GM18873 (cell line): ENCODE measurements around the gene DIS3L2.

Source experiments
- ATAC-seq: cut with Tn5 transposase; IDR thresholded peaks from one replicate; pipeline ENCODE4 v1.9.1; 2021; ENCODE audit warnings: mild to moderate bottlenecking, moderate library complexity, moderate number of reproducible peaks; ENCODE audit not compliant: unreplicated experiment, low FRiP score

The DIS3L2 gene

DNA sequence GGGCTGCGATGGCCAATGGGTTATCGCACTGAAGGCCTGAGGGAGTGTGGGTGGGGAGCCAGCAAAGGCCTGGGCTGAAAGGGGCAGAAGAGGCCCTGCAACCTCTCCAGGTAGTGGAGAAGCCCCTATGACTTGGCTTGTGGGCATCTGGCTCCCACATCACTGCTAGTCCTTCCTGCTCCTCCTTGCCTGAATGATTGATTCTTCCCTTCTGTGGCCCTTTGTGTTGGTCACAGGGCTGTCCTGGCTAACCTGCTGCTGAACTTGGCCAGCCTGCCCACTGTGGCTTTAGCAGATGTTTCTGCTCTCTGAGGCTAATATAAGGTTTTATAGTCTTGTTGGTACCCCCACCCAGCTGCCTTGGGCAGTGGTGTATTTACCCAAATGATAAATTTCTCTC lies 280.8 kb downstream of the DIS3L2 start:
- no peak for ATAC-seq

DNA sequence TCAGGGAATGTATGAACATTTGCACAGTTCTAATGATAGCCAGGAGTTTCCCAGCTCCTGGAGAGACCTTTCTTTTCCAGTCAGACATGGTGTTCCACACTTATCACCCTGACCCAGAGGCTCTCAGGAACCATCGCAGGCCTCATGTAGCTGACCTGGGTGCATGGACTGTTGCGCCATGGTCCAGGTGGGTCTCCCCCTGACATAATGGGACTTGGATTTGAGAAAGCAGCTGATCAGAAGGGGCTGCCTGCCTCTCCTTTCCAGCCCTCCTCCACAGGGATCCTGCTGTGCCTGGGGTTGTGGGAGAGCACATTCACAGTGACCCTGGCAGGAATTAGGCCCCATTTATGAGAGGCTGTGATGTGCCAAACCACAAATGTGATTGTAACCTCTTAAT lies 283.6 kb downstream of the DIS3L2 start:
- no peak for ATAC-seq

DNA sequence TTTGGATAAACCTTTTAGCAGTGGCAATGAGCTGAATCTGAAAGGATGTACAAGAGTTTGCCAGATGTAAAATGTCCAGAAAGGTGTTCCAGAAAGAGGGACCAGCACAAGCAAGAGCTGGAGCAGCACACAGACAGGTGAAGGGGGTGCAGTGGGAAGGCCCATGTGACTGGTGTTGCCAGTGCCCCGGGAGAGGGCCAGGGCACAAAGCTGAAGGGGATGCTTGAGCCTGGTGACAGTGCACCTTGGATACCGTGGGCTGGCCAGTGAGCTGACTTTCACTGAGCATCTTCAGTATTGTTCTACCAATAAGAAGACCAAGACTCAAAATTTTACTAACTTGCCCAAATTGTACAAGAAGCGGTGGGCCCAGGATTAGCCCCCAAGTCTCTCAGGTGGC lies 284.7 kb downstream of the DIS3L2 start:
- no peak for ATAC-seq

DNA sequence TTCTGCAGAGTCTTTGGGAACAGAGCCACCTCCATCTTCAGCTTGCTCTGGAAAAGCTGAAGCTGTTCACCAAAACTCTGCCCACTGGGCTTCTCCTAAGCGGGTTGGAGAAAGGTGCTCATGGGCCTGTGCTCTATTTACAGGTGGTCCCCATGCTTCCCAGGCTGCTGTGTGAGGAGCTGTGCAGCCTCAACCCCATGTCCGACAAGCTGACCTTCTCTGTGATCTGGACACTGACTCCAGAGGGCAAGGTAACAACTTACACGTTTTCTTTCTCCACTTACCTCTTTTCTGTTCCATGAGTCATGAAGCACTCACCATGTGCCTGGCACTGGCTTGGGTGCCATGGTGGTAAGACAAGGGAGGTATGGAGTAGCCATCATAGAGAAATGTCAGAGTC lies 287.6 kb downstream of the DIS3L2 start:
- no peak for ATAC-seq

DNA sequence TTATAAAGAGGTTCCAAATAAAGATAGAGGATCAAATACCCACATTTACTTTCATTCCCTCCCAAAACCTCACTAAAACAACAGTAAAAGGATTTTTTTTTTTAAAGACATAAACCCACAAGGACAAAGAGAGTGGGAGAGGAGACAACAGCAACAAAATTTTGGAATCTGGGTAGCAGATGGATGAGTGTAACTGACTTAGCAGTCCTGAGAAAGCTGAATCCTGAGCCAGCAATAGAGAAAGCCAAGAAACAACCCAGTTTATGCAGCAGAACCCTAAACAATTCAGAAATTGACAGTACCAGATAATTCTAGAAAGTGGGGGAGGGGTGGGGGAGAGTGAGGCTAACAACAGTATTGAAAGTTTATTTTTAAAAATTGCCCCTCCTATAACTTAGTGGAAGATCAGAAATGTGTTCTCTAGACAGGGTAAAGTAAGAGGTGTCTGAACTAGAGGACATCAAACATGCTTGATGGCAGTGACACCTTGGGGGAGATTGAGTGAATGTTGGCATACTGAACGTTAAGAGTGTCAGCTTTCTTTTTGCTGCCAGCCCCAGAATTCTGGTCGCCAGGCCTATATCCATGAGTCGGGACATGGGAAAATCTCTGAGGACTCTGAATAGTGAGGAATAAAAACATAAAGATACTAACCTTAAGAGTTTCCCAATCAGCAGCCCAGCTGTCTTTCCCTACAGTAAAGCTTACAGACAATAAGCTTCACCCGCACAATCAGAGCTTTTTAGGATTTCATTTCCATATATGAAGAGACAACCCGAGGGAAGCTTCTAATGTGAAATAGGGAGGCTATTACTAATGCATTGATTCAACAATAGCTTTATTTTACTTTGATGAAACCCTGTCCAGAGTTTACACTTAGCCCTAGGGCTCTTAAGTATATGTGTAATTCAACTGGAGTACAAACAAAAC lies 289.0 kb downstream of the DIS3L2 start:
- ATAC-seq, result no peak

DNA sequence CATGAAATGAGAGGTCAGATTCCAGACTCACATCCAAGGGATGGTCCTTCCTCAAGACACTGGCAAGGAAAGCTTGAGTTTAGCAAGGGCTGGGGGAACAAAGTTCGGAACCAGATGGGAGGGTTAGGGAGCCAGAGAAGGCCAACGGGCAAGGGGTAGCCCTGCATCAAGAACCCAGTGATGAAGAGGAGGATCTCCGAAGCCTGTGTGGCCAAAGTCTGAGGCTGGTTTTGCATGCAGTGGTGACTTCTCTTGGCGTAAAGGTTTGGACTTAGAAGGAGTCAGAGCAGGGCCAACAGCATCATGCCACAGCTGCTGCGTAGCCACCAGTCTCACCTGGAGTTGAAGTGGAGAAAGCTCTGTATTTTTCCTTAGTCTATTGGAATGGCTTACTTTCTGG lies 293.5 kb downstream of the DIS3L2 start:
- no peak for ATAC-seq

DNA sequence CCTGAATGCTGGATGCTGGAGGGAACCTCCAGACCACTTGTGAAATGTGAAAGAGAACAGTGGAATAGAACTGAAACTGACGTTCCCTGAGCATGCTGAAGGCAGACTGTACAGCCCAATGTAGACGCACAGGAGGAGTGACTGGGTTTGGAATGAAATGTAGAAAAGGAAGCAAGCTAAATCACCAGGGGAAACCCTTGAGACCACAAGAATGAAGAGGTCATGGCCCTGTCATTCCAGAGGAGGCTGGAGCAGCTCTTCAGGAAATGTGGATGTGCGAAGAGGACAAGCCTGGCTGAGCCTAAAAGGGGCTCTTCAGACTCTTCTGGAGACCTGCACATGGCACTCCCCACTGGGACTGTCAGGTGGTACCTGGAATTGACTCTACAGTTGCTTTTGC lies 298.6 kb downstream of the DIS3L2 start:
- ATAC-seq, result no peak

DNA sequence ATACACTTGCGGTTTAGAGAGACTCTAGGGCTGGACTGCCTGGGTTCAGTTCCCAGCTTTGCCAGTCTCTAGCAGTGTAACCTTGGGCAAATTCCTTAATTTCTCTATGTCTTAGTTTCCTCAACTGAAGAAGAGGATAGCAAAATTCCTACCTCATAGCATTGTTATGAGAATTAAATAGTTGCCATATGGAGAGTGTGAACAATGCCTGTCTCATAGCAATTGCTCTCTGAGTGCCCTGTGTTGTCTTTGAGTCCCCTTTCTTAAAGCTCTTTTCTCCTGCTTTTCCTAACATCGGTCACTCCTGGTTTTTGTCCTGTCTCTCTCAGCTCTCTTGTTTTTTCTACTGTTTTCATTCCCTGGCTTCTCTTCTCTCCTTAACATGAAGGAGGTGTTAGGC lies 300.3 kb downstream of the DIS3L2 start:
- ATAC-seq, result no peak

DNA sequence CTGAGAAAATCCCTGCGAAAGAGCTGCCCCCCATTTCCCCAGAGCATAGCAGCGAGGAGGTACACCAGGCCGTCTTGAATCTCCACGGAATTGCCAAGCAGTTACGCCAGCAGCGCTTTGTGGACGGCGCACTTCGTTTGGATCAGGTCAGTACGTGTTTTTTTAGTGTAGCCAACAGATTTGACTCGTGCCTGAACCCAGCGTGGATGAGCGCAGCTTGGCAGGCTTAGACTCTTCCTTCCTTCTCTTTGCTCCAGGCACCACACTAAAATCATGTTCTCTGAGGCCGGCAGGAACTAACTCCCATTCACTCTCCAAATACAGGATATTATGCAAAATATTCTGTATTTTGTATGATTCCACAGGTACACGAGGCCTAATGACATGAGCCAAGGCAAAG lies 301.8 kb downstream of the DIS3L2 start:
- no peak for ATAC-seq

DNA sequence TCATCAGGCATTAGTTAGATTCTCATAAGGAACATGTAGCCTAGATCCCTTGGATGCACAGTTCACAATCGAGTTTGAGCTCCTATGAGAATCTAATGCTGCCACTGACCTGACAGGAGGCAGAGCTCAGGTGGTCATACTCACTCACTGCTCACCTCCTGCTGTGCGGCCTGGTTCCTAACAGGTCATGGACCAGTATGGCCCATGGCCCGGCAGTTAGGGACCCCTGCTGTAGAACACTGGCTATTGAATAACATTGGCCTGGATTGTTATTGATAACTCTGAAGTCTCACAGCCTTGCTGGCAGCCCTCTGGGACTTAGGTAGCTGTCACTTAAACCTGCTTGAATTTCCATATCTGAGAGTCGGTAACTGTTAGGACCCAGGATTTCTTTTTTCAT lies 302.6 kb downstream of the DIS3L2 start:
- ATAC-seq, result no peak

DNA sequence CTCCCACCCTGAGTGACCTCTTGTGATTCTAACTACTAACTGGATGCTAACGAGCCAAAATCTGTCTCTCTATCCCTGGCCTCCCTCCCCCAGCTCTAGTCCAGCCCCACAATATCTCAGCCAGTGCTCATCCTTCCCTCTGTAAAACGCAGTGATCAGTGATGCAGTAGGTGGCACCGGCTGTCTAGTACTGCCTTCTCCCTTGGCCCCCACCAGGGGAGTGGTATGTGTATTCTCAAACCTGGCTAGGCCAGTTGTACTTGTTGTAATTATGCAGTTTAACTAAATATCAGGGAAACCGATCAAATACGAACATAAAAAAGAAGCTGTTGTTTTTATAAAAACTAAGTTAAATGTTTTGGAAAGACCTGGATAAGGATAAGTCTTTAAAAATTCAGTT lies 303.8 kb downstream of the DIS3L2 start:
- ATAC-seq, result no peak

DNA sequence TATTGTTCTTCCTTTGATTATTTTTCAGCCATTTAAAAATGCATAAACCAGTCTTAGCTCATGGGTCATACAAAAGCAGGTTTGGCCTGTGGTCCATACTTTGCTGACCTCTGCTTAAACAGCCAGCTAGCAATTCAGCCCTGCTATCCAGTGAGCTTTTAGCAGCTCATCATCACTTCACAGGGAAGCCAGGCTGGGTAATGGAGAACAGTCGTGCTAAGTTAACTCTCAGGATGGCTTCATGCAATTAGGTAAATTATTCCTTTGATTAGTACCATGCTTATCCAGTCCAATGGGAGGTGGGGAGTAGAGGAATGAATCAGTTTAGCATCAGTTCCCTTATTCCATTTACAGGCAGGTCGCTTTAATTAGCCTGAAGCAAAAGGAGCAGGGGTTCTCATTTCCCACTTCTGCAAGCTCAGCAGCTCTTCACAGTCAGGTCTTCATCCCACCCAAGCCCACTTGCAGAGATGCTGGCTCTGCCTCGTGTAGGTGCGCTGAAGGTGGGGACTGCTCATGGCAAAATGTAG lies 307.2 kb downstream of the DIS3L2 start:
- ATAC-seq, result no peak

DNA sequence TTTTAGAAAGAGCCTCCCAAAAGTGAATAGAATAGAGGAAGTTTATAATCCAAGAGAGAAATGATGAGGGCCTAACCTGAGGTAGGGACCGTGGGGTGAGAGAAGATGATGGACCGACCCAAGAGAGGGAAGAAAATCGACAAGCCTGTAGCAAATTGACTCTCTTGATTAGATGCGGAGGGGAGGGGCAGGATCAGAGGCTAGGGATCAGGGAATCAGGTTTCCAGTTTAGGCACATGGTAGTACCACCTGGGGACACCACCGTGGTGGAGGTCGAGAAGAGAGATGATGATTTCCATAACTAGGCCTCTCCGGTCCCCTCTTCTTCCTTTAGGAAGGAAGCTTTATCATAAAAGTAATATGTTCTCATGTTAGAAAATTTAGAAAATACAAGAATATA lies 308.4 kb downstream of the DIS3L2 start:
- ATAC-seq, result no peak

DNA sequence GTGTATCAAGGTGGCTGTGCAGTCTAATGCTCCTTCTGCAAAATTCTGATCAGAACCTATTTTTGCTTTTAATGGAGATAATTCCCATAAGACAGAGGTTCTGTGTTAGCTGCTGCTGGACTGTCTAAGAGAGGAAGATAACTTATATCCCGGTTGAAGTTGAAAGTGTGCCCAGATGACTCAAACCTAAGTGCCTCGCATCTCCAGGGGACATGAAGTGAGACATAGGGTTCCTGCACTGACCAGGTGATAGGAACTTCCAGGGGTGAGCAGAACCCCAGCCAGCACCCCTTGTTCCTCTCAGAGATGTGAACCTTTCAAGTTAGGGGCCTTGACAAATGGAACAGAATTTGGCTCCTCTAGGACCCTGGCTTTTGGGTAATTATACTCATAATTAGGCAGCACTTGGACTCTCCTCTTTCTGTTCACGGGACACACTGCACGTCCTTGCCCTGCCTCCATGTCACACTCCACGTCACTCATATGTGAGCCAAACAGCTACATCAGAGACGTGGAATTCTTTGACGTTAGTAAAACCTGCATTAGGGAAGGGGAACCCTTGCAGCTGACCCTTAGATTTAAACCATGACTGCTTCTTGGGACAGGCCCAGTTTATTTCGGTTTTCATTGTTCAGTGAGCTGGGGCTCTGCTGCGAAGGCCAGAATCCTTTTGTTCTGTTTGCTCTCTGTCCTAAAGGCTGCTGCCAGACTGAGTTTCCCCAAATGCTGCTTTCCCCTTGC lies 312.6 kb downstream of the DIS3L2 start:
- ATAC-seq, result no peak

DNA sequence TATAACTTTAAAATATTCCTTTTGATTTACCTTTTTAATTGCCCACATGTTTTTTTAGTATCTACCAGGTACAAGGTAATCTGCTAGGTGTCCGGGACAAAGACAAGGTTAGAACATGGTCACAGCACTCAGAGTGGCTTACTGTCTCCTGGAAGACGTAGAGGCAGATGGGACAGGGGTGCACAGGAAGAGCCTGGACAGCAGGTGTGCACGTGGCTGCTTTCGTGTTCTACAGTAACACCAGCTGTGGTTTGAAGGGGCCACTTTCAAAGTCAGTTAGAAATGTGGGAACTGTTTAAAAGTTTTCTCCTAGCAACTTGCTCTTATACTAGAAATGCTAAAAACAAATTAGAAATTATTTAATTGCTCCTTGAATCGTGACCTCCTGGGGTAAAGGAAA lies 314.2 kb downstream of the DIS3L2 start:
- ATAC-seq, result no peak

DNA sequence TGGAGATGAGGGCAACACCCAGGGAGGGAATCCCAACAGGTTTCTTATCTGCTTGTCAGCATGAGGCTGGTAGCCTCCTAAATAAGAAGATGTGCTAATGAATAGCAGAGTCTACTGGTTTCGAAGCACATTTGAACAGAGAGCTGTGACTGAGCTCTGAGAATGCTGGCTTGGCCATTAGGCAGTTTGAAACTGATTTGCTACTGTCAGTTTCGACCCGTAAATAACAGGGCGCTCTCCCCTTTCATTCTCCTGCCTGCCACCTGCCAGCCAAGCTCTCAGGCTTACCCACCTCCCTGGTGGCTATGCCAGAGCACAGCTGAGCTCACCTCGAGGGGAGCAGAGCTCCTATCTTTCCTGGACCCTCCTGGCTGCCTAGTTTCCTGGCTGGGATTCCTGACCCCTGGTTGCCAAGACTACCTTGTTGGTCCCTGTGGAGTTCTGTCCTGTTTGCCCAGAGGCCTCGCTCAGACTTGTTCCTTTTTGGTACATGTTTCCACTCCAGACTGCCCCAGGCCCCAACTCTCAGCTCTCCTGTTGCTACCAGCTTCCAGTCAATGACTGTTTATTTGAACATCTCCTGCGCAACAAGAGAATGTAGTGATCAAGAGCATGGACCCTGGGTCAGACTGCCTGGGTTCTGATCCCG lies 314.7 kb downstream of the DIS3L2 start:
- no peak for ATAC-seq

DNA sequence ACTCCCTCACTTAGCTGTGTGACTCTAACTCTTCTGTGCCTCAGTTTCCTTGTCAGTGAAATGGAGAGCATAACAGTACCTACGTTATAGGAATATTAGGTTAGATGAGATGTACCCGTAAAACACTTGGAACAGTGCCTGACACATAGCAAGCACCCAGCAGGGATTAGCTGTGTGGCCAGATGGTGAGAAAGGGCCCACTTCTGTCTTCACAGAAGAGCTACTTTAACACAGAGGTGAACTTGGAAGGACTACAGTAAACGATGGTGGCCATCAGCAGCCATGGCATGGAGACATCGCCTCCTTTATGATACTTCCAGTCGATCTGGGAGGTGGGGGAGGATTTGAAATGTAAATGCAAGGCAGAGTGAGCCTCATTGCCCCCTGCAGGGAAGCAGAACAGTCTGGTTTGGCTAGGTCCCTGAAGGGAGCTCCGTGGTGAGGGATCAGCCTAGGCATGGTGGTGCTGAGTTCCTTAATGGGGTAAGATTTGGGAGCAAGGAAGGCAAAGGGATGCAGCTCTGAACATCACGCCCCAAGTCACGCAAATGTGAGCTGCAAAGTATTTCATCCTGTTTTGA lies 315.3 kb downstream of the DIS3L2 start:
- no peak for ATAC-seq

DNA sequence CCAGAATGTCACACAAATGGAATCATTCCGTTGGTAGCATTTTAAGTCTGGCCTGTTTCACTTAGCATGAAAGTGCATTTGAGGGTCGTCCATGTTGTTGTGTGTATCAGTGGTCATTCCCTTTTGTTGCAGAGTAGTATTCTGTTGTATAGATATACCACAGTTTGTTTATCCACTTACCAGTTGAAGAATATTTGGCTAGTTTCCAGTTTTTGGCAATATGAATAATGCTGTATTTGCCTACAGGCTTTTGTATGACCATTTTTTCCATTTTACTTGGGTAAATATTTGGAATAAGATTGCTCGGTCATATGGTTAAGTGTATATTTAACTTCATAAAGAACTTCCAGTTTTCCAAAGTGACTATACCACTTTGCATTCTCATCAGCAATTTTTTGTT lies 317.0 kb downstream of the DIS3L2 start:
- ATAC-seq, result no peak

DNA sequence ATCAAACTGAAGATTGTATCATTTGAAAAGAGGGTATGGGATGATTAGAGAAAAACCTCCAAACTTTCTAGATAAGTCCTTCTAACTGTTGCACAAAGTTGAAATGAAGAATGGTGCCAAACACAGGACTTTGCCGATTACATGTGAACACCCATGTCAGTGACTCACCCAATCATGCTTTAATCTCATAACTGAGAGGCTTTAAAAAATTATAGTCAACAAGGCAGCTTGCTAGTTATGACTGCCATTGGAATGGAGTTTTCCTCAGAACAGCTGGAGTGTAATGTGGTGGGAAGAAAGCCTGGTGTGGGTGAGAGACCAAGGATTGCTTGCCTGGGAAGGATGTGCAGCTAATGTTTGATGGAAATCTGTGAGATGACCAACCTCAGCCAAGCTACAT lies 318.8 kb downstream of the DIS3L2 start:
- no peak for ATAC-seq

DNA sequence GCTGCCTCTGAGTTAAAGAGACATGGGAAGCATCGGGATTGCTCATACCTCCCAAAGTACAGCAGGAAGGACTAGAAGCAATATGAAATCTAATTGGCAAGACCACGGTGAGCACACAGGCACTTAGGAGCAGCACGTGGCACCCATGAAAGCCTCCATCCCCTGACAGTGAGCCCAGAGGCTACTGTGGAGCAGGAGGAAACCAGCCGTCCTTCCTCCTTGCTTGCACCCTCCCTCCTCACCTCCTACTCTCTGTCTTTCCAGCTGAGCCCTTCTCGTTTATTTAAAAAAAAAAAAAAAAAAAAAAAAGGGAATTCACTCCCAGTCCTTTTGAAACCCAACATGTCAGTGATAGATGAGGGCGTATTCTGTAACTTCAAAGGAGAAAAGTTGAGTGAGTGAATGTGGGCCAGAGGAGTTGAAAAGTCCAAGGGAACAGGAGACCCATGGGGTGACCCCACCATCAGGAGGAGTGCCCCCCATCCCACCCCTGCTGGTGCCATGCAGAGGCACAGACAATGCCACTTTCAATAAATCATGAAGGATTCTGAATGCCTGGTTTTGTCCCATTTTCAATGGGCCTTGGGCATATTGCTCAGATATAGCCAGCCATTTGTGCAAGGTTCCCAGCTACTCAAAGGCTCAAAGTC lies 320.5 kb downstream of the DIS3L2 start:
- ATAC-seq, result no peak
